Prostate gland (tissue), 2 donors: Measurements from ENCODE around the gene GNL3.

Experiments
- POLR2A ChIP-seq: fragments of 450-650 bp; IDR thresholded peaks from one replicate; pipeline ENCODE4 v1.6.1; 2016; ENCODE audit warnings: antibody characterized with exemption, mild to moderate bottlenecking
- POLR2AphosphoS5 ChIP-seq: sonication (generic); formaldehyde crosslinking; IDR thresholded peaks from one replicate; pipeline ENCODE4 v1.6.1; 2017; ENCODE audit warnings: antibody characterized with exemption
- TF ChIP-seq, protein P1 (sequence below), 4 experiments: fragments of 200-600 bp in 2 of 4; fragments of 450-650 bp in 2 of 4; sonication (generic) in 2 of 4; IDR thresholded peaks; 1 replicate in 3 of 4; 2 replicates in 1 of 4; pipeline ENCODE4 v1.5.1; 2016 to 2019; ENCODE audit warnings: antibody characterized with exemption in 4 of 4, mild to moderate bottlenecking in 2 of 4, moderate library complexity in 2 of 4

DNA sequence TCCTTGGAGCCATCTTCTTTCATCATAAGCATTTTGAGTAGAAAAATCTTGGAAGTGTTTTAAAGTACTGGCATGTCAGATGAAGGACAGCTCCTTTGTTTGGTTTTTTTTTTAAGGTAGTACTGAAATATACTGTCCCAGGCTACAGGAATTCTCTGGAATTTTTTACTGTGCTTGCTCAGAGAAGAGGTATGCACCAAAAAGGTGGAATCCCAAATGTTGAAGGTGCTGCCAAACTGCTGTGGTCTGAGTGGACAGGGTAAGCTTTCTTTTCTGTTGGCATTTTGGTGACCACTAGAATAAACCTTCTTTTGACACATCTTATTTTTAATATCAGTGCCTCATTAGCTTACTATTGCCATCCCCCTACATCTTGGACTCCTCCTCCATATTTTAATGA, 7.2 kb downstream of the GNL3 start:
- TF ChIP-seq, protein P1, sequence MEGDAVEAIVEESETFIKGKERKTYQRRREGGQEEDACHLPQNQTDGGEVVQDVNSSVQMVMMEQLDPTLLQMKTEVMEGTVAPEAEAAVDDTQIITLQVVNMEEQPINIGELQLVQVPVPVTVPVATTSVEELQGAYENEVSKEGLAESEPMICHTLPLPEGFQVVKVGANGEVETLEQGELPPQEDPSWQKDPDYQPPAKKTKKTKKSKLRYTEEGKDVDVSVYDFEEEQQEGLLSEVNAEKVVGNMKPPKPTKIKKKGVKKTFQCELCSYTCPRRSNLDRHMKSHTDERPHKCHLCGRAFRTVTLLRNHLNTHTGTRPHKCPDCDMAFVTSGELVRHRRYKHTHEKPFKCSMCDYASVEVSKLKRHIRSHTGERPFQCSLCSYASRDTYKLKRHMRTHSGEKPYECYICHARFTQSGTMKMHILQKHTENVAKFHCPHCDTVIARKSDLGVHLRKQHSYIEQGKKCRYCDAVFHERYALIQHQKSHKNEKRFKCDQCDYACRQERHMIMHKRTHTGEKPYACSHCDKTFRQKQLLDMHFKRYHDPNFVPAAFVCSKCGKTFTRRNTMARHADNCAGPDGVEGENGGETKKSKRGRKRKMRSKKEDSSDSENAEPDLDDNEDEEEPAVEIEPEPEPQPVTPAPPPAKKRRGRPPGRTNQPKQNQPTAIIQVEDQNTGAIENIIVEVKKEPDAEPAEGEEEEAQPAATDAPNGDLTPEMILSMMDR (IDR thresholded peaks at IDR 0.05), result no peak
- no peak for TF ChIP-seq POLR2A
- no peak for TF ChIP-seq POLR2AphosphoS5
